ENCODE results near the gene KCNJ16.

DNA sequence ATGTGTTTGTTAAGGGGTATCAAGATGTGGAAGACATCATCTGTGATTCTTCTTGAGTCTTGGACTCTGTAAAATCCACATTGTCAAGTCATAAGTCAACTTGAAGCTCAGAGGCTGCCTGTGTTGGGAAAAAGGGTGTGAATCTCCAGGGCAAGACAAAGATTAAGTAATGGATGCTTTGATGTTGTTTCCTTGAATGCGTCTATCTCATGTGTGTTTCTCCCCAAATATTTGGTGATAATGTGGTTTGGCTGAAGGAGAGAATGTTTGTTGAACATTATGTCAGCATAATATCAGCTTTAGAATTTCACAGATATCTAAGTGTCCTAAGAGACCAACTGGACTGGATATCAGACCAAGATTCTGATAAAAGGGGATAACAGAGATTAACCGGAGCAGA is 24.1 kb upstream of the KCNJ16 start:
- no peak for TF ChIP-seq POLR2AphosphoS5 (IDR thresholded peaks at IDR 0.05)
- TF ChIP-seq, protein P1, sequence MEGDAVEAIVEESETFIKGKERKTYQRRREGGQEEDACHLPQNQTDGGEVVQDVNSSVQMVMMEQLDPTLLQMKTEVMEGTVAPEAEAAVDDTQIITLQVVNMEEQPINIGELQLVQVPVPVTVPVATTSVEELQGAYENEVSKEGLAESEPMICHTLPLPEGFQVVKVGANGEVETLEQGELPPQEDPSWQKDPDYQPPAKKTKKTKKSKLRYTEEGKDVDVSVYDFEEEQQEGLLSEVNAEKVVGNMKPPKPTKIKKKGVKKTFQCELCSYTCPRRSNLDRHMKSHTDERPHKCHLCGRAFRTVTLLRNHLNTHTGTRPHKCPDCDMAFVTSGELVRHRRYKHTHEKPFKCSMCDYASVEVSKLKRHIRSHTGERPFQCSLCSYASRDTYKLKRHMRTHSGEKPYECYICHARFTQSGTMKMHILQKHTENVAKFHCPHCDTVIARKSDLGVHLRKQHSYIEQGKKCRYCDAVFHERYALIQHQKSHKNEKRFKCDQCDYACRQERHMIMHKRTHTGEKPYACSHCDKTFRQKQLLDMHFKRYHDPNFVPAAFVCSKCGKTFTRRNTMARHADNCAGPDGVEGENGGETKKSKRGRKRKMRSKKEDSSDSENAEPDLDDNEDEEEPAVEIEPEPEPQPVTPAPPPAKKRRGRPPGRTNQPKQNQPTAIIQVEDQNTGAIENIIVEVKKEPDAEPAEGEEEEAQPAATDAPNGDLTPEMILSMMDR (IDR thresholded peaks at IDR 0.05) = no peak
- TF ChIP-seq POLR2A (IDR thresholded peaks at IDR 0.05) = no peak
